Nephron (organoid): Measurements from ENCODE around the gene MRPL49.

Experiments used
- H3K27ac Mint-ChIP-seq, 3 experiments: 2 replicates each; pipeline ENCODE4 v1.8.0; 2020; ENCODE audit warnings: mixed read lengths in 3 of 3, mild to moderate bottlenecking in 2 of 3, moderate library complexity in 1 of 3
- H3K27me3 Mint-ChIP-seq: 2 replicates; pipeline ENCODE4 v1.8.0; 2021; ENCODE audit warnings: low read depth, mild to moderate bottlenecking, moderate library complexity, mixed read lengths
- H3K36me3 Mint-ChIP-seq: 2 replicates; pipeline ENCODE4 v1.8.0; 2020; ENCODE audit warnings: low read depth, mixed read lengths
- H3K4me1 Mint-ChIP-seq: 2 replicates; pipeline ENCODE4 v1.8.0; 2020; ENCODE audit warnings: mixed read lengths
- H3K4me3 Mint-ChIP-seq, 3 experiments: 2 replicates each; pipeline ENCODE4 v1.8.0; 2020; ENCODE audit warnings: mild to moderate bottlenecking in 3 of 3, mixed read lengths in 3 of 3, moderate library complexity in 2 of 3
- H3K9me3 Mint-ChIP-seq: 2 replicates; pipeline ENCODE4 v1.8.0; 2020; ENCODE audit warnings: mixed read lengths
- TF ChIP-seq, protein P1 (sequence below), 3 experiments: fragments of 200-600 bp; sonication (generic); IDR thresholded peaks; one replicate each; pipeline ENCODE4 v1.5.0; 2021; ENCODE audit warnings: antibody characterized with exemption in 3 of 3; ENCODE audit not compliant: unreplicated experiment in 3 of 3

The MRPL49 gene

DNA sequence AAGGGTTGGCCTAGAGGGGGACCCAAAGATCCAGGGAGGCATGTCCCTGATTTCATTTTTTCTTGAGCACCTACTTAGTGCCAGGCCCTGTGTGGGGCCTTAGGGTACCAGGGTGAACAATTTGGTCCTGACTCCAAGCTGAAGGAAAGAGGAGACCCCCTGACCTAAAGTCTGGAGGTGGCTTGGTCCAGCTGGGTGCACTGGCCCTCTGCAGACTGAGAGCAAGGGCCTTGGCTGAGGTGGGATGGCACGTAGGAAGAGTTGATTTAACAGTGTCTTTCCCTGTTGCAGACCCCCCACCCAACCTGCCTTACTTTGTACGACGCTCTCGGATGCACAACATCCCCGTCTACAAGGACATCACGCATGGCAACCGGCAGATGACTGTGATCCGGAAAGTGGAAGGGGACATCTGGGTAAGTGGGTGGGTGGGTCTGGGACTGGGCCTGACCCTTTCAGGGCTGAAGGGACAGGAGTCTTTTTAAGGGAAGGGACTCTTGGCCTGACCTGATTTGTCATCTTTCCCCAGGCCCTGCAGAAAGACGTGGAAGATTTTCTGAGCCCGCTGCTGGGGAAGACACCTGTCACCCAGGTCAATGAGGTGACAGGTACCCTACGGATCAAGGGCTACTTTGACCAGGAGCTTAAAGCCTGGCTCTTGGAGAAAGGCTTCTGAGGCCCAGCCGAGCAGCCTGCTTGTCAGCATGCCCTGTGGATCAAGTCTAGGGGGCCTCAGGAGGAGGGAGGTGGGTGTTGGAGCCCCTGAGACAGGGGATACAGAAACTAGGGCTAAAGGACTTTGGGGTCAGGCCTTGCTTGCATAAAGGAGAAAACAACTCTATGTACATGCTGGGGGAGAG is 3.3 kb downstream of the MRPL49 start:
- H3K4me1 Mint-ChIP-seq, result peaks cover 20% of the 10 kb centered on the region
- H3K4me3 Mint-ChIP-seq, result peak overlapping the region in 1 of 3 experiments; percentile 78
- no peaks in the 10 kb centered on the region for H3K27me3 Mint-ChIP-seq
- no peak overlapping the region for H3K27ac Mint-ChIP-seq
- no peaks in the 10 kb centered on the region for H3K9me3 Mint-ChIP-seq
- TF ChIP-seq, protein P1, sequence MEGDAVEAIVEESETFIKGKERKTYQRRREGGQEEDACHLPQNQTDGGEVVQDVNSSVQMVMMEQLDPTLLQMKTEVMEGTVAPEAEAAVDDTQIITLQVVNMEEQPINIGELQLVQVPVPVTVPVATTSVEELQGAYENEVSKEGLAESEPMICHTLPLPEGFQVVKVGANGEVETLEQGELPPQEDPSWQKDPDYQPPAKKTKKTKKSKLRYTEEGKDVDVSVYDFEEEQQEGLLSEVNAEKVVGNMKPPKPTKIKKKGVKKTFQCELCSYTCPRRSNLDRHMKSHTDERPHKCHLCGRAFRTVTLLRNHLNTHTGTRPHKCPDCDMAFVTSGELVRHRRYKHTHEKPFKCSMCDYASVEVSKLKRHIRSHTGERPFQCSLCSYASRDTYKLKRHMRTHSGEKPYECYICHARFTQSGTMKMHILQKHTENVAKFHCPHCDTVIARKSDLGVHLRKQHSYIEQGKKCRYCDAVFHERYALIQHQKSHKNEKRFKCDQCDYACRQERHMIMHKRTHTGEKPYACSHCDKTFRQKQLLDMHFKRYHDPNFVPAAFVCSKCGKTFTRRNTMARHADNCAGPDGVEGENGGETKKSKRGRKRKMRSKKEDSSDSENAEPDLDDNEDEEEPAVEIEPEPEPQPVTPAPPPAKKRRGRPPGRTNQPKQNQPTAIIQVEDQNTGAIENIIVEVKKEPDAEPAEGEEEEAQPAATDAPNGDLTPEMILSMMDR (IDR thresholded peaks at IDR 0.05; ENCODE audit: unreplicated experiment in 3 of 3), result no peak
- peaks cover 35% of the 10 kb centered on the region for H3K36me3 Mint-ChIP-seq

GRCh38 chr11:65126624-65127274 is 4.6 kb downstream of the MRPL49 start:
- Mint-ChIP-seq H3K9me3 (no peaks in the 10 kb centered on the region), H3K36me3 (peaks cover 32% of the 10 kb centered on the region), H3K4me3 (peak overlapping the region in 2 of 3 experiments; percentile 34 to 58), H3K27ac (no peak overlapping the region), H3K4me1 (peaks cover 13% of the 10 kb centered on the region), H3K27me3 (peaks cover 5% of the 10 kb centered on the region)
- TF ChIP-seq, protein P1 (IDR thresholded peaks at IDR 0.05; ENCODE audit: unreplicated experiment in 3 of 3), result no peak

GRCh38 chr11:65127473-65128181 is 5.5 kb downstream of the MRPL49 start:
- Mint-ChIP-seq H3K4me1 (peaks cover 7% of the 10 kb centered on the region), H3K27me3 (peaks cover 5% of the 10 kb centered on the region)
- TF ChIP-seq, protein P1 (IDR thresholded peaks at IDR 0.05; ENCODE audit: unreplicated experiment in 3 of 3), result no peak

GRCh38 chr11:65128182-65129145 is 6.3 kb downstream of the MRPL49 start:
- Mint-ChIP-seq H3K4me1 (peaks cover 16% of the 10 kb centered on the region), H3K9me3 (no peaks in the 10 kb centered on the region), H3K27me3 (peaks cover 5% of the 10 kb centered on the region), H3K27ac (no peak overlapping the region), H3K36me3 (peaks cover 30% of the 10 kb centered on the region), H3K4me3 (no peak overlapping the region)
- TF ChIP-seq, protein P1 (IDR thresholded peaks at IDR 0.05; ENCODE audit: unreplicated experiment in 3 of 3), result no peak

More at GRCh38 chr11:65127473-65128181, 5.5 kb downstream of the MRPL49 start:
- Mint-ChIP-seq H3K36me3 (peaks cover 25% of the 10 kb centered on the region), H3K27ac (no peak overlapping the region), H3K9me3 (no peaks in the 10 kb centered on the region), H3K4me3 (peak overlapping the region in 1 of 3 experiments; percentile 37)
